Inflammatory macrophage treated with lipopolysaccharide for 1 hour (primary cell): ENCODE results near the gene TIE1.

ENCODE experiments used
- DNase-seq, 2 donors: peaks; one replicate each; pipeline ENCODE4 v3.0.0-alpha.2; 2020 to 2022

TIE1 gene

DNA sequence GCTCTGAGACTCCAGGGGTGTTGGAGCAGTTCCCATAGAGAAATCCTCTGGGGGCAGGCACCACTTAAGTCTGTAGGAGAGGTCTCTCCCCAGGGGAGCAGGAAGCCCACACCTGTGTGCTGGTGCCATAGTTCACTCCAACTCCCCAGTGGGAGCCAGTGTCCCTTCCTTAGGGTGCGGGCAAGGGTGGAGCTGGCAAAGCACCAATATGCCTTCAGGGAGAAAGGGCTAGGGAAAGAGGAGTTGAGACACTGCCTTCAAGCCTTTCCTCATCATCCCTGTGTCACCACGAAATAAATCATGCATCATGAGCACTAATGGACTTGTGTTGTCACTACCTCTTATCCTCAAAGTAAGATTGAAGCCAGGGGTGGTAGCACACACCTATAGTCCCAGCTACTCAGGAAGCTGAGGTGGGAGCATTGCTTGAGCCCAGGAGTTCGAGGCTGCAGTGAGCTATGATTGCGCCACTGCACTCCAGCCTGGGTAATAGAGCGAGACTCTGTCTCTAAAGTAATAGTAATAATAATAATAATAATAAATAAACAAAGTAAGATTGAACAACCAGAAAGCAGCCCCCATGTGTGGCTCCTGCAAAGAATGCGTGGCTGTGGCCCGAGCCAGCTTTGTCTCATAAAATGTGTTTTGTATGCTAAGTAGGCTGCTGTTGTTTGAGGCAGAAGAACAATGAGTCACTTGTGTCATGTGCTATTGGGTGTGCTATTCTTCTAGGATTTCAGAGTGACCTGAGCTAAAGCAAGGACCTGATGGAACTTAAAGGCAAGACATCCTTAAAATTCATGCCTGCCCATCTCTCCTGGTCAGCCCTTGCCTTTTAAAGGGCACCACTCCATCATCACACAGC is 6.7 kb upstream of the TIE1 start:
- DNase-seq, result peak; percentile 25 to 61

DNA sequence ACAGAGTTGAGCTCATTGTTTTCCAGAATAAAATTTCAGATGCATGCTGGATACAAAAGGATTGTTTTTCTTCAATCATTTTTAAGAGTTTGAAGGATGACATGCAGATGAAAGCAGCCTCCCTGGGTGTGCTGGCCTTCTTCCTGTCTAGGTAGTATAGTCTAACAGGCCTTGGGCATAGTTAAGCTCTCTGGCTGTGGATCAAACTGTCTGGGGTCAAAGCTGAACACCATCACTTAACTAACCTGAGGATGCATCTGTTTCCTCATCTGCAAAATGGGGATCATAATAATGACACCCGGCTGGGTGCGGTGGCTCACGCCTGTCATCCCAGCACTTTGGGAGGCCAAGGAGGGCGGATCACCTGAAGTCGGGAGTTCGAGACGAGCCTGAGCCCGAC is 6.0 kb upstream of the TIE1 start:
- no peak for DNase-seq

- DNase-seq, result no peak
Measured at GRCh38 chr1:43296207-43296606, 4.6 kb upstream of the TIE1 start.

- no peak for DNase-seq
Measured at GRCh38 chr1:43298055-43298454, 2.7 kb upstream of the TIE1 start.

GRCh38 chr1:43299101-43299500 is 1.7 kb upstream of the TIE1 start:
- DNase-seq, result no peak

DNA sequence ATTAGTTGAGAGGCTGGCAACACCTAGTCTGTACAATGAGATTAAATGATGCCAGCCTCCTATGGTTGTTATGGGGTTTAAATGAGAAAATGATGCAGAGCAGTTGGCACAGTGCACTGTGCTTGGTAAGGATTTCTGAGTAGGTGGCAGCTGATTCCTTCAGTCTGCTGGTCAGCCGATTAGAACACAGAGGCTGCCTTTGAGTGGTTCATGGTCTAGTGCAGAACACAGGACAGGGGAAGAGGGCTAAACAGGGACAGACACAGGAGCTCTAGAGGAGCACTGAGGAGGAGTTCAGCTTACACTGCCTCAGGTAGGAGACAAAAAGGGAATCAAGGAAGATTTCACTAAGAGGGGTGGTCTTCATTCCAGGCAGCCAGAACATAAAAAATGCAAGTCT is 1.4 kb downstream of the TIE1 start:
- DNase-seq, result no peak

- DNase-seq, result no peak
Measured at GRCh38 chr1:43302721-43303470, 2.1 kb downstream of the TIE1 start.

DNA sequence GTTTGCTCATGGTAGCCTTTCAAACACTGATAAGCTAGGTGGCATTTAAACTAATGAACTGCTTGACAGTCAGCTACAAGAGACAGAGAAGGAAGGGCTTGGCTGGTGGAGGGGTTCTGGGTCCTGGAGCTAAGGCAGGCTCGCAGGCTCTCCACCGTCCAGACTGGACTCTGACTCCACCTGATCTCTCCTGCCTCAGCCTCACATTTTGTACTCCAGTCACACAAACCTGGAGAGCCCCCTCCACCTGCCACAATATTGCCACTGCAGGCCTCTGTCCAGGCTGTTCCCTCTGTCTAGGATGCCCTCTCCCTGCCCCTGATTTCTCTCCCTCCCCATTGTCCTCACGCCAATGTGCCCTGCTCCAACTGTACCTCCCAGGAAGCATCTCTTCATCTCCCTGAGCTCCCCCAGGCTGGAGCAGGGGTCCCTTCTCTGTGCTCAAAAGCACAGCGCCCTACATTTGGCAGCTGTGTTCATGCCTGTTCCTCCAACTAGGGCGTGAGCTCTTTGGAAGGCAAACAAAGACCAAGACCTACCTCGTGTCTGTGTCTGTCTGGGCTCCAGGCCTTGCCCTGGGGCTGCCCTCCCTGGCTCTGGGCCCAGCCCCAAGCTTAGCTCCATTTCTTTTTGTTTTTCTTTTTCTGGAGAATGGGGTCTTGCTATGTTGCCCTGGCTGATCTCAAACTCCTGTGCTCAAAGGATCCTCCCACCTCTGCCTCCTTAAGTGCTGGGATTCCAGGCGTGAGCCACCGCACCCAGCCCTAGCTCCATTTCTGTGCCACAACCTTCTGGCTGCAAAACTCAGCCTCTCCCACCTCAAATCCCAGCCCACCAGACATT is 2.9 kb downstream of the TIE1 start:
- no peak for DNase-seq

GRCh38 chr1:43304314-43304681 is 3.5 kb downstream of the TIE1 start:
- no peak for DNase-seq

DNA sequence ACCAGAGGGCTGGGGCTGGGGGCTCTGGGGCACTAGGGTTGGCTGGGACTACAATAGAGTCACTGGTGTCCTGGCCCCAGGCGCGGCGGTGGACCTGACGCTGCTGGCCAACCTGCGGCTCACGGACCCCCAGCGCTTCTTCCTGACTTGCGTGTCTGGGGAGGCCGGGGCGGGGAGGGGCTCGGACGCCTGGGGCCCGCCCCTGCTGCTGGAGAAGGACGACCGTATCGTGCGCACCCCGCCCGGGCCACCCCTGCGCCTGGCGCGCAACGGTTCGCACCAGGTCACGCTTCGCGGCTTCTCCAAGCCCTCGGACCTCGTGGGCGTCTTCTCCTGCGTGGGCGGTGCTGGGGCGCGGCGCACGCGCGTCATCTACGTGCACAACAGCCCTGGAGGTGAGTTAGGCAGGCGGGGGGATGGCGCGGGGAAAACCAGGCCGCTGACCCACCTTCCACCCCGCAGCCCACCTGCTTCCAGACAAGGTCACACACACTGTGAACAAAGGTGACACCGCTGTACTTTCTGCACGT is 4.1 kb downstream of the TIE1 start:
- DNase-seq, result no peak

DNA sequence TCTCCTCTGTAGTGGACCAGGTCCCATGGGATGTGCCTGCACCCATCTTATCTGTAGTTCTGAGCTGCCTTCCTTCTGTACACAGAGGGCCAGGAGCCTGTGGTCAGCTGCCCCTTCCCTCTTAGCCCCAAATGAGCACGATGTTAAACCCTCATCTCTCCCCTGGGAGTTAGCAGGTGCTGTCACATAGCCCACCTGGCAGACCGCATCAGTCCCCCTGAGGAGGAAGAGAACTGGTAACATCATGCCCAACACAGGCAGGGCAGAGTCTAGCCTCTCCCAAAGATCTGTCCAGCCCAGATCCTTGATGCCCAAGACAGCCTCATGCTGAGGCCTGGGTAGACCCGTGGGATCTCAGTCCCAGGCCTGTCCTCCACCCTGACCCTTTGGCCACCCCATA is 4.7 kb downstream of the TIE1 start:
- no peak for DNase-seq

GRCh38 chr1:43305926-43306687 is 5.3 kb downstream of the TIE1 start:
- no peak for DNase-seq

GRCh38 chr1:43306688-43307457 is 6.1 kb downstream of the TIE1 start:
- no peak for DNase-seq

DNA sequence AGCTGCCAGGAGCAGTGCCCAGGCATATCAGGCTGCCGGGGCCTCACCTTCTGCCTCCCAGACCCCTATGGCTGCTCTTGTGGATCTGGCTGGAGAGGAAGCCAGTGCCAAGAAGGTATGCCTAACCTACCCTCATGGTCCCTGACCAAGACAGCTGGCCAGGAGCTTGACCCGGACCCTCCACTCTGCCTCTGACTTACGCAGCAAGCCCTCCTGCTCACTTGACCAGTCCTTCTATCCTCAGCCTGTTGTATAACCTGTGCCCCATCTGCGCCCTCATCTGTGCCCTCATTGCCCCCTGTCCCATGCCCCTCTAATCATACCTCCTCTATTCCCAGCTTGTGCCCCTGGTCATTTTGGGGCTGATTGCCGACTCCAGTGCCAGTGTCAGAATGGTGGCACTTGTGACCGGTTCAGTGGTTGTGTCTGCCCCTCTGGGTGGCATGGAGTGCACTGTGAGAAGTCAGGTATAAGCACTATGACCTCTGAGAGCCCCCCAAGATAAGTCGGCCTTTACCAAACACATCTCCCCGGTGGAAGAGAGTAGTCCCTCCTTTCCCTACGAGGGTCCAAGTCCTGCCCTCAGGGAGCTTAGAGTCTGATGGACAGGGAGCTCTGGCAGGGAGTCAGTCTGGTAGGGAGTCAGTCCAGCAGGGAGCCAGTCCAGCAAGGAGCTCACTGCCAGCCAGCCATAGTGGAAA is 6.8 kb downstream of the TIE1 start:
- no peak for DNase-seq

DNA sequence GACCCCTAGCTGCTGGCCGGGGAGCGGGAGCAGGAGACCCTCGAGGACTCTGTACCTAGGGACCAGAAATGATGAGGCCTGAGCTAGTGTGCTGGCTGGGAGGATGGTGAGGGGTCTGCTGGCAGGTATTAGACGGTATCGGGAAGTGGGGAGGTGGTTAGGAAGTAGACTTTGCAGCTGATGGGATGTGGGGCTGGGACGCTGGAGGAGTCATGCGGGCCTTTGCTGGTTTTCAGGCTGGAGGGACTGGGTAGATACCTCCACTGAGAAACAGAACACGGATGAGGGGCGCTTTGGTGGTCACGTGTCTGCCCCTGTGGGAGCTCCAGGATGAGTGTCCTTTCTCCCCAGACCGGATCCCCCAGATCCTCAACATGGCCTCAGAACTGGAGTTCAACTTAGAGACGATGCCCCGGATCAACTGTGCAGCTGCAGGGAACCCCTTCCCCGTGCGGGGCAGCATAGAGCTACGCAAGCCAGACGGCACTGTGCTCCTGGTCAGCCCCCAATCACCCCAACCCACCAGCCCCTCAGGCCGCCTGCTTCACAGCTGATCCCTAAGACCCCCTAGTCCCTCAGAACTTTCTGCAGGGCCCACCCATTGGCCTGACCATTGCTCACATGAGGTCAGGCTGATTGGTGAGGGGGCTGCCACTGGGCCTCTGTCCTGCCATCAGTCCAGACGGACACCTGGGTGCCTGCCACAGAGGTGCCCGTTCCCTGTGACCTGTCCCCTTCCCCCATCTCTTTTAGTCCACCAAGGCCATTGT is 8.0 kb downstream of the TIE1 start:
- no peak for DNase-seq

DNA sequence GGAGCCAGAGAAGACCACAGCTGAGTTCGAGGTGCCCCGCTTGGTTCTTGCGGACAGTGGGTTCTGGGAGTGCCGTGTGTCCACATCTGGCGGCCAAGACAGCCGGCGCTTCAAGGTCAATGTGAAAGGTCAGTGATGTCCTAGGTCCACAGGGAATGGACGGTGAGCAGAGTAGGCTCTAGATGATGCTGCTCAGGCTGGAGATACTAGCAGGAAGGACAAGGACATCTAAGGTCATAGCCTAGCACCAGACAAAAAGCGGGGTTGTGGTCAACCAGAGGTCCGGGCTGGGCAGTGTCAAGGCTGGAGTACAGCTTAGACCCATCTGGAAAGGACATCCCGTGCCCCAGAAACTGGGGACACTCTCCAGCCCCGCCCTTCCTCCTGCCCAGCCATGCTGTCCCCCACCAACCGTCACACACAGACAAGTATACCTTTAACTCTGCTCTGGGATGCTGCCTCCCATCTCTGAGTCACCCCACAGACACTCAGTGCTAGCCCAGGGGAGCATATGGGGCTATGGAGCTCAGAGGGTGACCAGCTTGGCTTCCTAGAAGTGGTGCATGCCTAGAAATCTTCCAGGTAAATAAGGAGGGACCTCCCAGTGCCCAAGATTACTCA is 8.7 kb downstream of the TIE1 start:
- no peak for DNase-seq

DNA sequence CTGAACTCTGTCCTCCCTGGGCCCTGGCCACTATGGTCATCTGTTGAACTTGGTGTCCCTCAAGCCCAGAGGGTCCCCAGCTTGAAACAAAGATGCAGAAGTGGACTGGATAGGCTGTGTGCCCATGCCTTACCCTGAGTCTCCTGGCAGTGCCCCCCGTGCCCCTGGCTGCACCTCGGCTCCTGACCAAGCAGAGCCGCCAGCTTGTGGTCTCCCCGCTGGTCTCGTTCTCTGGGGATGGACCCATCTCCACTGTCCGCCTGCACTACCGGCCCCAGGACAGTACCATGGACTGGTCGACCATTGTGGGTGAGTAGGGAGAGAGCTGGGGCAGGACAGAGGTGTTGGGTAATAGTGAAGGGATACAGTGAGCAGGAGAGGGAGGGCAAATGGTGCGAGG is 10.7 kb downstream of the TIE1 start:
- no peak for DNase-seq

DNA sequence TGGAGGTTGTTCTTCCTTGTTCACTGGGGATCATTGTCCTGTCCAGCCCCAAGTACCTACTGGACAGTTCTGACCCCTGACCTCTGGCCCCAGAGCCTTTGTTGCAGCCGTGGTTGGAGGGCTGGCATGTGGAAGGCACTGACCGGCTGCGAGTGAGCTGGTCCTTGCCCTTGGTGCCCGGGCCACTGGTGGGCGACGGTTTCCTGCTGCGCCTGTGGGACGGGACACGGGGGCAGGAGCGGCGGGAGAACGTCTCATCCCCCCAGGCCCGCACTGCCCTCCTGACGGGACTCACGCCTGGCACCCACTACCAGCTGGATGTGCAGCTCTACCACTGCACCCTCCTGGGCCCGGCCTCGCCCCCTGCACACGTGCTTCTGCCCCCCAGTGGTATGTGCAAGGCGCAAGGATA is 11.4 kb downstream of the TIE1 start:
- DNase-seq, result no peak

DNA sequence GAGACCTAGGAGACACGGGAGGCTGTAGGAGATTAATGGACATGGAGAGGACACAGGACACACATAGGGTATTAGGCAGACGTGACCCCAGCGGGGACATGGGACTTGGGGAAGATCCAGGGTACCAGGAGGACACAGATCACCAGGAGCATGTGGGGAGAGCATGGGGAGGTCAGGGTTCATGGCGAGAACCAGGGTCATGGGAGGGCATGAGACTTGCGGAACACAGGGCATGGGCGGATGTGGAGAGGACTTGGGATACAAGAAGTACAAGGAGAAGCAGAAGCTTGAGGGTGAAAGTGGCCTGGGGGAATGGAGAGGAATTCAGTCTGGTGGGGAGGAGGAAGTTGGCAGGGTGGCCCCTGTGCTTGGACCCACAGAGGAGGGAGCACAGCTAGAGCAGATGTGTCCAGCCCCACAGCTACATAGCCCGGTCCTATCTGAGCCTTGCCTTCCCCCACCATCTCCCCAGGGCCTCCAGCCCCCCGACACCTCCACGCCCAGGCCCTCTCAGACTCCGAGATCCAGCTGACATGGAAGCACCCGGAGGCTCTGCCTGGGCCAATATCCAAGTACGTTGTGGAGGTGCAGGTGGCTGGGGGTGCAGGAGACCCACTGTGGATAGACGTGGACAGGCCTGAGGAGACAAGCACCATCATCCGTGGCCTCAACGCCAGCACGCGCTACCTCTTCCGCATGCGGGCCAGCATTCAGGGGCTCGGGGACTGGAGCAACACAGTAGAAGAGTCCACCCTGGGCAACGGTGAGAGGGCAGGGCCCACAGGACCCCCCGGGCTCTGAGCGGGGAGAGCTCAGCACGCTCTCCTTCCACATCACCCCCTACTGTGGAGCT is 12.1 kb downstream of the TIE1 start:
- peak; percentile 29 to 51 for DNase-seq
